NCI-H2227 (cell line): Measurements from ENCODE around the gene CUX1.

Source experiments
- DNase-seq: peaks from one replicate; lab custom pipeline; 2025; ENCODE audit not compliant: unreplicated experiment; lab: John Stamatoyannopoulos, UW

The CUX1 gene

DNA sequence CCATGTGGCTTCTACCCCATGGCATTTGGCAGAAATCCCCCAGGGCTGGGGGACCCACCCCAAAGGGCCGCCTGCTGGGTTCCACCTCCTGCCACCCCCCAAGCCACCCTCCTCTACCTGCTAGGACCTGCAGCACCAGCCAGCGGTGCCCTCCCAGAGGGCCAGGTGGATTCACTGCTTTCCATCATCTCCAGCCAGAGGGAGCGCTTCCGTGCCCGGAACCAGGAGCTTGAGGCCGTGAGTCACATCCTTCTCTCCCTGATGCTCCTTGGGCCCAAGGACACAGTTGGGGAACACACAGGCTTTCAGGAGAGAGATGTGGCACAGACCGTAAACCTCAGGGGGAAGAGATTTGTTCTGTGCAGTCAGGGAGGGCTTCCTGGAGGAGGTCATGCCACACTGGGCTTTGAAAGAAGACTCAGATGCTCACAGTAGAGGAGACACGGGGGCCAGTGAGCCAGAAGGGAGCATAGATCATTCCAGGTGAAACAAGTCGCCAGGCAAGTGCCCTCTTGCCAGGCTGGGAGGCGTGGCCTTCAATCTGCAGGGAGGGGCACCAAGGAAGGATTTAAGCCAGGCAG is 457.8 kb downstream of the CUX1 start:
- DNase-seq, result no peak

DNA sequence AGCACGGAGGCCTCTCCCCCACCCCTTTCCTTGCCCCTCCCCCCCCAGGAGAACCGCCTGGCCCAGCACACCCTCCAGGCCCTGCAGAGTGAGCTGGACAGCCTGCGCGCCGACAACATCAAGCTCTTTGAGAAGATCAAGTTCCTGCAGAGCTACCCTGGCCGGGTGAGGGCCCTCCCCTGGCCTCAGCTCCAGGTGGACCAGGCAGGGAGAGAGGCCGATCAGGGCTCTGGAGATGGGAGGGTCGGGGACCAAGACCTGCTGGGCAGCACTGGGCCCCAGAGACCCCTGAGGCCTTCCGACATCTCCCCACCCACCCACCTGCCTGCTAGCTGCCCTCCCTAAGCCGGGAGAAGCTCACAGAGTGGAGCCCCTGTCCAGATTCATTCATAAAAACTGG is 460.5 kb downstream of the CUX1 start:
- no peak for DNase-seq

DNA sequence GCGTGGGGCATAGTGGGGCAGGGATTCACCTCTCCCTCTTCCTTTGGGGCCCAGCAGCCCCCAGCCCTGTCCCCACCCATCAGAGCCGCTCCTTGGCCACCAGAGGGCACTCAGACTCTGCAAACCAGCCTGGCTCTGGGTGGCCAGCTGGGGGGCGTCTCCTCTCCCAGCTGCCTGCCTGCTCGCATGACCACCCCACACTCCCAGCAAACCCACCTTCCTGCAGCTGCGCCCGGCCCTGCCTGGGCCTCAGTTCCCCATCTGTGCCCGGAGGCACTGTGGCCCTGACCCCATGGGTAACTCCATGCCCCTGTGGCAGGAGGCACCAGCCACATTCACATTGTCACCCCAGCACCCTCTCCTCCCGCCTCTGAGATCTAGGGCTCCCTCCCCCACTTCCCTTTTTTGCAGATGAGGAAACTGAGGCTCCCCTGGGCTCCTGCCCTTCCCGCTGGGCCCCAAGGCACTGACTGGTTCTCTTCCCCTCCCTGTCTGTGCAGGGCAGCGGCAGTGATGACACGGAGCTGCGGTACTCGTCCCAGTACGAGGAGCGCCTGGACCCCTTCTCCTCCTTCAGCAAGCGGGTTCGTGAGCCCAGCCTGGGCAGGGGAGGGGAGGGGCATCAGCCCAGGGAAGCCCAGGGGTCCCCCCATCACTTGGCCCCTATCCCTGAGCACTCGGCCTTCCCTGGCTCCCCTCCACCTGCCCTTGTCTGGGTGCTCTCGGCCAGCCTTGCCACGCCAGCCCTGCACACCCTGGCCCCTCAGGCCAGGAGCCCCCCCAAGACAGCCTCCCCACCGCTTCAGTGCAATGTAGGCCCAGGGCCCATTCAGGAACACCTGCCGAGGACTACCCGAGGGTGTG is 462.3 kb downstream of the CUX1 start:
- DNase-seq, result peak; percentile 91

DNA sequence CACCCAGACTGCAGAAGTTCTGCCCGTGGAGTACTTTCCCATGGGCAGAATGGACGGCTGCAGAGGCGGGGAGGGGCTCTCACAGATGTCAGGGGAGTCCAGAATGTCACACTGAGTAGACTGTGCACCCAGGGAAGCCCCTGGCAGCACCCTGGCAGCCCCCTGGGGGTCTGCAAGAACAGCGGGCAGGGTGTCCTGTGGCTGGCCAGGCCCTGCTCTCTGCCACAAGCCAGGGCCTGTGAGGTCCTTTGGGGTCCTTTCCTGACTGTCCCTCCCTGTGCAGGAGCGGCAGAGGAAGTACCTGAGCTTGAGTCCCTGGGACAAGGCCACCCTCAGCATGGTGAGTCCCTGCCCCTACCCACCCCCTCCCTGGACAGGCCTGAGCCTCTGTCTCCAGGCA is 463.1 kb downstream of the CUX1 start:
- no peak for DNase-seq

DNA sequence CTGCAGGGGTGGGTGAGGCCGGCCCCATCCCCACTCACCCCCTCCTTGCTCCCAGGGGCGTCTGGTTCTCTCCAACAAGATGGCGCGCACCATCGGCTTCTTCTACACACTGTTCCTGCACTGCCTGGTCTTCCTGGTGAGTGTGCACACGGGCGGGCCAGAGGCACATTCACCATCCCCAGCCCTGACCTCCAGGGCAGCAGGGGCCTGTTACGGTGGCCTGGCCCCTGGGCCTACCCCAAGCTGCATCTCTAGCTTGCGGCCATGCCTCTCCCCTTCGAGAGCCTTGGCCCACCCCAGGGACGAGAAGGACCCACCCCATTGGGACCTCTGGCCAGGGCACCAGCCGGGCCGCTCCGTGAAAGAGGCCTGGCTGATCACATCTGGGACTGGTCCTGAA is 464.4 kb downstream of the CUX1 start:
- DNase-seq, result no peak

DNA sequence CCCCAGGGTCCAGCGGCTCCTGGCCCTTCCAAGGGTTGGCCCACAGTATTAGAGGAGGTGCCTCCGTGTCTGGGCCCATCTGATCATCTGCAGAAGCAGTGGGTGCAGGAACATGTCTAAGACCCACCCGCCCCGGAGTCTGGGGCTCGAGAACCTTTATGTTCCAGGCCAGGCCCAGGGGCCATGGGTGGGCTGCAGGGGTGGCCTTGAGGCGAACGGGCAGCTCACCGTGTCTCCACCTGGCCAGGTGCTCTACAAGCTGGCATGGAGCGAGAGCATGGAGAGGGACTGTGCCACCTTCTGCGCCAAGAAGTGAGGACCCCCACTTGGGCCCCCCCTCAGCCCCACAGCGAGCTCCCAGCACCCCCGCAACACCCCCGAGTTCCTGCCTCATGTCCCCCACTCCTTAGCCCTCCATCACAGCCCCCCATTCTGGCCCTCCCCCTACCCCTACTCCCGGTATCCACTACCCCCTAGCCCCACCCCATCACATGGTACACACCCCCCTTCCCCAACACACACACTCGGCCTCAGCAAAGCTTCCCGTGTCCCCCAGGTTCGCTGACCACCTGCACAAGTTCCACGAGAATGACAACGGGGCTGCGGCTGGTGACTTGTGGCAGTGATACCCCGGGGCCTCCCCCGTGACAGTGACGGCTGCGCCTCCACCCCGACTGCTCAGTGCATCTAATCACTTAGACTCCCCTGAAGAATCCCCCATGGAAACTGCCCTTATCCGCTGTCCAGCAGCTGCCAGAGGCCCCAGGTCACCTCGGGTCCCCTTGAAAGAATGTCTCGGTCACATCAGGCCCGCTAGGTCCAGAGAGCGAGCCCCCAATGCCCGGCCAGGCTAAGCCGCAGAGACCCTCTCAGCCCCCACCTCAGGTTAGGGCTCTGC is 465.3 kb downstream of the CUX1 start:
- DNase-seq, result no peak

DNA sequence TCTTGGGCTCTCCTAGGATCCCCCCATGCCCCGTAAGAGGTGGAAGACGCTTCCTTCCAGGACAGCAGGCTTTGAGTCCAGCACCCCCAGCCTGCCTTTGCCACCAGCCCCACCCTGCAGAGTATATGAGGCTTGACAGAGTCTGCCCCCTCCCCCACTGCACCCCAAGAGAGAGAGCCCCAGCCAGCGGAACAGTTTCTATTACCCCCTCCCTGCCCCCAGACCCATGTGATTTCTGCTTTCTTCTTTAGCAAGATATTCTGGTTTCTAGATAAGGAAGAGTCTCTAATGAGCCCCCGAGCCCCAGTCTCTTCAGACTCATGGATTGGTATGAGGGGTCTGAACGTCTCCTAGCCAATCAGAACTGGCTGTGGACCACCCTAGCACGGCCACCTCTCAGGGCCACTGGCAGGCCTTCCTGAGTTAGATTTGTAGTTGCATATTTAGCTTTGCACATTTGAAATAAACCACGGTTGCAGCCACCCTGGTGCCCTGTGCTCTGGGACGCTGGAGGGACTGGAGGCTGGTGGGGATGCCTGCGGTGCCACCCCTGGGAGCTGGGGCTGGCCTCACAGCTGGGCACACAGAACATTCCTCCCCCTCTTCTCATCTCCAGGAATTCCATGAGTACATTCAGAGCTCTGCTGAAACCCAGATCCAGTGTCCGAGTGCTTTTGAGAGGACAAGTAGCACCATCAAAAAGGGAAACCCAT is 466.2 kb downstream of the CUX1 start:
- no peak for DNase-seq

DNA sequence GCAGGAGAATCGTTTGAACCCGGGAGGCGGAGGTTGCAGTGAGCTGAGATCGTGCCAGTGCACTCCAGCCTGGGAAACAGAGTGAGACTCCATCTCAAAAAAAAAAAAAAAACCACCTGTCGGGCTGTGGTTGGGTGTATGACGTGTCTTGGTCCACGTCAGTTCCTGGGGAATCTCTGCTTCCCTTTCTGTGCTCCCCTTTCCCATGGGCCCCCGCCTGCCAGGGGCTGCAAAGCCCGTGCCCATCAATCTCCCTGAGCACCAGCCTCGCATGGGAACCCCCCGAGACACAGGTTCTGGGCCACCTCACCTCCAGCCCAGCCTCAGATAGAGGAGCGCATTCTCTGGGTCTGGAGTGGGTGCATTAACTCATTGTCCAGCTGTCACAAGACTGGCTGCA is 467.0 kb downstream of the CUX1 start:
- DNase-seq, result no peak

DNA sequence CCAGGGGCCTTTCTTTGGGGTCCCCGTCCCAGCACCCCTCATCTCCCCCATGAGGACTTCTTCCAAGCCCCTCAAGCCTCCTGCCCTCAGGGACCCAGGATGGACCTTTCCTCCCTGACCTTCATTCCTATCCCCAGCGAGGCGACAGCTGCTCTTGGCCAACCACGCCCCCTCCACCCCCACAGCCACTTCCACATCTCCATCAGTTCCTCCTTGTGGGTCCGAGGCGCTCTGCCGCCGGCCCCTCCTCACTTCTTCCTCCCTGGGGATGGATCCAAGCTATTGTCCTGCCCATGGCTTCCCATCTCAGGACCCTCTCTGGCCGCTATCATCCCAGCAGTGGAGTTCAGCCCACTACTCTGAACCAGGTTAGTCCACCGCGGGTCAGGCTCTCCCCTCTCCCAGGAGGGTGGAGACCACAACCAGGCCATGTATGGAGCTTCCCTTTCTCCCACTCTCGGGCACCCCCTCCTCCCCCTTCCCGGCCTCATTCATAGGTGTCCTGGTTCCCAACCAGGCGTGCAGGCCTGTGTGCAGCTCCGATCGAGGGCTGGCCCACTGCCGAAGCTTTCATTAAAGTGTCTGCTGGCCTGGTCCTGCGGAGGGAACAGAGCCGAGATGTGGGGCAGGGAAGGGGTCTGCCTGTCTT is 467.6 kb downstream of the CUX1 start:
- no peak for DNase-seq

DNA sequence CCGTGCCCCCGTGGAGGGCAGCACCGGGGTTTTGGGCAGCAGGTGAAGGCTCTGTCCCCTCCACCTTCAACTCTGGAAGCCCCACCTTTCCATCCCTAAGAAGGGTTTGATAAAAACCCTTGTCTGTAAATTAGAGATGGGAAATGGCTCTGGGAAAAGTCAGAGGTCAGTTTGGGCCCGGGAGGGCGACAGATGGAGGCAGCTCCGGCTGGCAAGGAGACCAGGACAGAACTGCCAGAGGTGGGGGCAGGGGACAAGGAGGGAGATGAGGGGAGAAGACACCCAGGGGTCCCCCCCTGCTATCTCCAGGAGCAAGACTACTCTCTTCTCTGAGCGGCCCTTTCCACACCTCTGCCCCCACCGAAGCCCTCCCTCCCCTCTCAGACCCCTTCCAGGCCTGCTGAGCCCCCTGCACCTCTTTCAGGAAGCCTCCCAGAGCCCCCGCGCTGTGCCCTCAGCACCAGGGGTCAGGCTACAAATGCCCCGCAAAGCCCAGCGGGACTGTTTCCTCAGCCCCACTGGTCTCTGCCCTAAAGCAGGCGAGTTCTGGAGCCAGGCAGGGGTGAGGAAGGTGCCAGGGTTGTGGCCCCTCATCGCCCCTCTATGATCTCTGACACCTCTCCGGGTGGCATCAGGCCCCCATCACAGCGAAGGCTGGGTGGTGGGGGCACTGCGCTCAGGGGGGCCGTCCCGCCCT is 468.3 kb downstream of the CUX1 start:
- no peak for DNase-seq

DNA sequence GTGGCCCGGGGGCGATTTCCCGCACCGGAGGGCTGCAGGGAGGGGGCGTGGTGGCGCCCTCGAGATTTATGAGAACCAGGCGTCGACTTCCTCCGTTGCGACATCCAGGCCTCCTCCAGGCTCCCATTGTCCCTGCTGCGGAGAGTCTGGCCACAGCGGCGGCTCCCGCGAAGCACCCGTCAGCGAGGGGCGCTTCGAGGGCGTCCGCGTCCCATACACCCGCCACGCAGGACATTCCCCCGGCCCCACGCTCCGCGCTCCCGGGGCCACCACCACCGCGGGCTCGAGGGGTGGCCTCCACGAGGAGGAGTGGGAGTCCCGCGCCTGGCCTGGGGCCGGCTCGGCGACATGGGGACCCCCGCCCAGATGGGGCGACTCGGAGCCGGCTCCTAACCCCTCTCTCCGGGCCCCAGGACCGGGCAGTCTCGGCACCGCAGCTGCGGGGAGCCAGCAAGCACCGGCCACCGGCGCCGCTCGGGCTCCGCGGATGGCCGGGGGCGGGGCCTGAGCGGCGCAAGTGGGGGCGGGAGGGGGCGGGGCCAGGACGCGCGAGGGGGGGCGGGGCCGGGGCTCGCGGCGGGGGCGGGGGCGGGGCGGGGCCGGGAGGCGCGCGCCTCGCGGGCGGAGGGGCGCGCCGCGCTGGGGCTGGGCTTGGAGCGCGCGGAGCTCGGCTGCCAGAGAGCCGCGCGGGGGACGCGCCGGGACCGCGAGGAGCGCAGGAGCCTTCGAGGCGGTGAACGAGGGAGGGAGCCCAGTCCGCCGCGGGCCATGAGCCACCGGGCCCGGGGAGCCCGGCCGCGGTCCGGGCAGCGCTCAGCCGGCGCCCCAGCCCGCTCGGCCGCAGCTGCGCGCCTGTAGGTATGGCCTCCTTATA is 469.0 kb downstream of the CUX1 start, which contains the start of gene SH2B2:
SH2B2 (plus strand) TSS at position 632 of the 874 bp plus-strand sequence. CDS start 13,683 bp downstream, outside the sequence.
- DNase-seq, result peak; percentile 90

DNA sequence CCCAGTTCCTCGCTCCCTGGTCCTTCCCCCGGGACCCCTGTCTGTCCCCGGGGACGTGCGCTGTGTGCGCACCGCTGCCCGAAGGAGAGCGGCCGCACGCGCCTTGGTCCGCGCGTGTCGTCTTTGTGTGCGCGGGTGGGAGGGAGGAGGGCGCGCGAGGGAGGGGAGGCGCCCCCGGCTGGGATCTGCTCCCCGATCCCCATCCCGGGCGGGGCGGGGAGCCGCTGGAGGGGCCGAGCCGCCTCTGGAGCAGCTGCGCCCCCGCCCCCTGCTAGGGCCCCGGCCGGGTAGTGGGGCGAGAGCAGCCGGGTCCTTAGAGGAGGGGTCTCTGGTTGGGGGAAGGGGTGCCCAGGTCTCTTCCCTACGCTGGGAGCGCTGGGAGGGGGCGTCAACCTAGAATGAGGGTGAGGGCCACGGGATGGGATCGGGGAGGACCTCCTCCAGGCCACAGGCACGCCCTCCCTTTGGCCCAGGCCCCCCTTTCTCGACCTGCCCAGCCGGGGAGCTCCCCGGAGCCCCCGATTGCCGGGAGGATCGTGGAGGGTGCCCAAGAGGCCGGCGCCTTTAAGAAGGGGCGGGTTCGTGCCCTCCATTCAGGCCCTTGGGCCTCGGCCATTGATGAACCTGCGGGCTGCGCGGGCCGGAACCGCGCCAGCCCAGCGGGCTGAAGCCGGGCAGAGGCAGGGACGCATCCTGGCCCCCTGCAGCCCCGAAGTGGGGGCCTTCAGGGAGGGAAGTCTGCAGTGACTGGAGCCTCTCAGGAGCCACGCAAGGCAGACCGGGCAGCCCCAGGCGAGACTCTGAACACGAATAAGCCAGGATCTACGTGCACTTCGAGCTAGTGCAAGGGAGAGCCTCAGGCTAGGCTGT is 469.9 kb downstream of the CUX1 start:
- peak; percentile 72 for DNase-seq

DNA sequence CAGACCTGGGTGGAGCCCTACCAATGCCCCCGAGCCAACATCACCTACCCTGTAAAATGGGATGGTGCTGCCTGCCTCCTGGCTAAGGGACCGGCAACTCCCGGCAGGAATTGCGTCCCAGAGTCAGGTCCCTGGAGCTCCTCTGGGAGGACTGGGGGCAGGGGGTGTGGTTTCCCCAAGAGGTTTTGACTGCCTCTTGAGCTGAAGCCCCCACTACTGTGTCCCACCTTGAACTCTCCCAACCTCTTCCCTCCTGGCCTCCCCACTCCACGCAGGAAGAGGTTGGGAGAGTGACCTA is 470.5 kb downstream of the CUX1 start:
- peak; percentile 57 for DNase-seq

DNA sequence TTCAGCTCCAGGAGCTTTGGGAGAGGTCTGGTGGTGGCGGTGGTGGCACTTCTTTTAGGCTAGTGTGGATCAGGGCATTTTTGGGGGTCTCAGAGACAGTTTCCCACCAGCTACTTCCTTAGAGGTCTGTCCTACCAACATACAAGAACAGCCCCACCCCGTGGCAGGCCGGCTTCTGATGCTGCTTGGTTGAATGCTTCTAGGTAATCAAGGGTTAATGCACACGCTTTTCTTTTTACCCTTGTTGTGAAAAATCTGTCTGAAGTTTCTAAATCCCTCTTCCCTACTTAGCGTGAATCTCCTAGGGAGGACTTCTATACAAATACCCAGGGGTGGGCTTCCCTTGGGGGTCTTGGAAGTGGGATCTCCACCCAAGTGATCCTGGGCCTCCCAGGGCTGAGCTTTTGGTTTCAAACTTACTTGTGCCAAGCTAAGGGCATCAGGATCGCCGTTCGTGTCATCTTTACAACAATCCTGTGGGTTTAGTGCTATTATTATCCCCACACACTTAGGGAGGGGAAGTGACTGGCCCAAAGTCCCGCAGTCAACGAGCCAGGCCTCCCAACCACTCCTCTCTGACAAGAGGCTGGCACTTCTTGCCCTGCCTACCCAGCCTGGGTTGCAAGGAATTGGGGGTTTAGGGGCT is 471.0 kb downstream of the CUX1 start:
- DNase-seq, result peak; percentile 39

DNA sequence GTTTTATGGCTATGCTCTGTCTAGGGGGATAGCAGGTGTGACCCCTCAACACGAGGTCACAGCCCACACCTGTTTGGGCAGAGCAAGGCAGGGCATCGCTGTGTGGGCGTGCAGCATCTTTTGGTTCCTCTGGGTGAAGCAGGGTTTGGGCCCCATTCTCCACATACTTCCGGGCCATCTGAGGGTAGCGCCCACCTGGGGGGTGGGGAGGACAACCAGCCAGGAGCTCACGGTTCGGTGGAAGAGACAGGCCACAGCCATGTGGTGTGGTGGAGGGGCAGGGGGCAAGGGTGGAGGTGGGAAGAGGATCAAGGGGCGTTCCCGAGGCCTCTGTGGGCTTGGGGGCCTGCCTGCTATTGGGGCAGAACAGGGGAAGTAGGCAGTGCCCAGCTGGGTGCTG is 471.6 kb downstream of the CUX1 start:
- no peak for DNase-seq

DNA sequence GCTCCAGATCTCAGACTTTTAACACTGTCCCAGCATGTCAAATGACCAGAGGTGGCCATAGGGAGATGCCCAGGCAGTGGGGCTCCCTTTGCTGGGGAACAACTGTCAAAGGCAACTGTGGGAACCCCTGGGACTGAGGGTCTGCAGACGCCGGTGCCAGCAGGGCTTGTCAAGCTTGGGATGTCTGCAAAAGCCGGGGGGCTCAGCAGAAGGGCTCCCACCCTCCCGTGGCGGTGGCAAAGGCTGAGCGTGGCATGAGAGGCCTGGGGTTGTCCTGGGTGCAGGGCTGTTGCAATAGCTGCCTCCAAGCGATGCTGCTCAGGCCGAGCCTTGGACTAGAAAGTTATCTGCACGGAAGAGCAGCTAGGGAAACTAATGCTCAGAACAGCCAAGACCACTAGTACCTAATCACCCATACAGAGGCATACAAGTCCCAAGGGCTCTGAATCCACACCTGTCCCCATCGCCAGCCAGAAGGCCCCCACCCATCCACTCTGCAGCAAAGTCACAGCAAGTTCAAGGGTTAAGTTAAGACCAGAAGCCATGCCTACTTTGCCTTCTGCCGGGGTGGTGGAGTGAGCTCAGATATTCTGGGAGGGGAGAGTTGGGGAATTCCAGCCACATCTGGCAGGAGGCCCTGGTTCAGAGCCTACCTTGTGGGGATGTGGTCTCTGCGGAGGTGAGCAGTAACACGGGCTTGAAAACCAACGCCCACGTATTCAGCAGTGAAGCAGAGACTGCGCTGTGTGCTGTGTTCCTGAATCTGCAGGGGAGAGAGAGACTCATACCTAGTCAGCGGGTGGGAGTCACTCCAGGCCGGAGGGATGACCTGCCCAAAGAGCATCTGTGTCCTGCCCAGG is 473.9 kb downstream of the CUX1 start:
- DNase-seq, result no peak

DNA sequence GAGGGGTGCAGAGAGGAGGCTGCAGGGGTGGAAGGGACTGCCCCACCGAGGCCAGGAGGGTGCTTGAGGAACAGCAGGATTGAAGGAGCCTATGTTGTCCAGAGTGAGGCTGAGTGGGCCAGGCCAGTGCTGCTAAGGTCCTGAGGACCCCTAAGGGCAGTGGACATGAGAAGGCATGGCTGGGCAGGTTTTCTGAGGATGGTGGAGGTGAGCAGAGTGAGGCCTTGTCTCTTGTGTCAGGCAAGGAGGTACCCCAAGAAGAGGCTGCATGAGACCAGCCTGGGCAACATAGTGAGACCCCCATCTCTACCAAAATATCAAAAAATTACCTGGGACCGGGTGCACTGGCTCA is 474.5 kb downstream of the CUX1 start:
- no peak for DNase-seq
